GM10248 (cell line): ENCODE data around the gene KAT8.
"Not testable (repeated sequence)": the region's sequence is repeated elsewhere in the genome, so short reads cannot be mapped to it uniquely, and the experiment has no call there.

Source experiments
- CTCF ChIA-PET: fragments of 300-600 bp; sonication (Branson Sonifier 250); formaldehyde crosslinking; extraction: SDS; loops from one replicate; lab custom pipeline; 2021; ENCODE audit warnings: antibody characterized with exemption; lab: Yijun Ruan, JAX
- POLR2A ChIA-PET: fragments of 350-650 bp; sonication (Branson Sonifier 250); formaldehyde crosslinking; extraction: SDS; loops from one replicate; lab custom pipeline; 2020; ENCODE audit warnings: antibody characterized with exemption; lab: Yijun Ruan, JAX
- DNase-seq: peaks from one replicate; pipeline ENCODE4 v3.0.0; 2012; ENCODE audit errors: extremely low spot score
- CTCF ChIP-seq: IDR thresholded peaks from 2 replicates; pipeline ENCODE4 v1.5.1; 2012; ENCODE audit warnings: mild to moderate bottlenecking, low read depth; ENCODE audit errors: extremely low read depth, missing control alignments, control extremely low read depth

The KAT8 gene

GRCh38 chr16:31143011-31143693, 25.7 kb downstream of the KAT8 start:
- TF ChIP-seq CTCF = no peak
- POLR2A ChIA-PET = interaction anchor here (1.3 to 1.8 kb wide), 3 partner anchors 25 to 41 kb away, joined by 3 to 29 read pairs (median 10); partner anchors contain the start of genes FUS and KAT8
- CTCF ChIA-PET = interaction anchor here (0.6 to 4.9 kb wide), 41 partner anchors 8 to 317 kb away, joined by 3 to 68 read pairs (median 6); partner anchors contain the start of genes ARMC5, FUS, KAT8 and PYDC1
- DNase-seq = no peak

GRCh38 chr16:31143694-31144148, 26.3 kb downstream of the KAT8 start:
- ChIA-PET CTCF (interaction anchor here (1.1 to 4.9 kb wide), 9 partner anchors 8 to 204 kb away, joined by 3 to 68 read pairs (median 9); partner anchors contain the start of genes ZNF646 and ZNF668), POLR2A (no interaction called here)
- no peak for DNase-seq
- TF ChIP-seq CTCF = no peak

GRCh38 chr16:31144418-31144817, 27.0 kb downstream of the KAT8 start:
- POLR2A ChIA-PET, DNase-seq: not testable (repeated sequence)
- CTCF ChIA-PET = interaction anchor here (1.1 to 2.9 kb wide), 4 partner anchors 13 to 169 kb away, joined by 3 to 21 read pairs (median 4); no protein-coding TSS in a partner anchor

GRCh38 chr16:31145398-31145990, 28.0 kb downstream of the KAT8 start:
- no peak for TF ChIP-seq CTCF
- DNase-seq = no peak
- ChIA-PET CTCF (interaction anchor here (1.0 to 1.8 kb wide), 4 partner anchors 11 to 21 kb away, joined by 3 to 5 read pairs (median 4); no protein-coding TSS in a partner anchor), POLR2A (no interaction called here)

GRCh38 chr16:31147574-31147973, 30.1 kb downstream of the KAT8 start:
- ChIA-PET POLR2A (no interaction called here), CTCF (no interaction called here)
- TF ChIP-seq CTCF = no peak
- DNase-seq = no peak

GRCh38 chr16:31148281-31148728, 30.8 kb downstream of the KAT8 start:
- DNase-seq = no peak
- ChIA-PET CTCF (interaction anchor here (1.1 kb wide), 1 partner anchor 12 kb away, joined by 4 read pairs; no protein-coding TSS in a partner anchor), POLR2A (no interaction called here)
- no peak for TF ChIP-seq CTCF

GRCh38 chr16:31148896-31149295, 31.4 kb downstream of the KAT8 start:
- CTCF ChIA-PET = interaction anchor here (1.1 kb wide), 1 partner anchor 12 kb away, joined by 4 read pairs; no protein-coding TSS in a partner anchor

More at GRCh38 chr16:31148896-31149295, 31.4 kb downstream of the KAT8 start:
- TF ChIP-seq CTCF = no peak
- DNase-seq = no peak
- POLR2A ChIA-PET = no interaction called here
